Measurements from ENCODE around the gene ADM.

DNA sequence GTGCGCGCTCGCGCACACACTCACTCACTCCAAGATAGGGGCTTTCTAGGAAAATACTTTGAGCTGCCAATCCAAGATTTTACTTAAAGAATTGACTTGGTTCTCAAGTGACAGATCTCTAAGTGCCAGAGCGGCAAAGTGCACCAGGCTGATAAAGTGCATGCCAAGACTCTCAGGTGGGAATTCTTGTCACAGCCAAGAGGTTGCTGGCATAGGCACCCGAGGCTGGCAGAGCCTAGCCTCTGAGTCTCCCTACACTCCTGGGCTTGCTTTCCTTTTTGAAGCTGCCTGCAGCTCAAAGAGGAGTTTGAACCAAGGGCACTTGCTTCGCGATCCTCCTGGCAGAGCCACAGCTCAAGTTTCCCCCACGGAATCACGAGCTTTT, 2.5 kb upstream of the ADM start:
- TF ChIP-seq CTCF (conservative IDR thresholded peaks at IDR 0.05; ENCODE audit: low read length) (no peak), EZH2phosphoT487 (IDR thresholded peaks at IDR 0.05; ENCODE audit: borderline replicate concordance, low read depth, low read length) (no peak)

All from OCI-LY7 (cell line).